Keratinocyte (primary cell): ENCODE data around the gene DLG2.

Experiments used
- CTCF ChIP-seq, 3 experiments: IDR thresholded peaks in 1 of 3; conservative IDR thresholded peaks in 1 of 3; optimal IDR thresholded peaks in 1 of 3; 2 replicates in 2 of 3; 3 replicates in 1 of 3; pipeline versions ENCODE3 to v1.5.1; 2011; ENCODE audit warnings: low read length in 3 of 3, mild to moderate bottlenecking in 3 of 3, moderate library complexity in 2 of 3, control low read depth in 1 of 3, inconsistent platforms in 1 of 3; ENCODE audit not compliant: insufficient read depth in 2 of 3; ENCODE audit errors: extremely low read depth in 1 of 3
- EZH2 ChIP-seq: IDR thresholded peaks from one replicate; pipeline ENCODE4 v1.6.1; 2012; ENCODE audit warnings: inconsistent platforms, mild to moderate bottlenecking, low read length, moderate library complexity

- TF ChIP-seq EZH2 (no peak), CTCF (optimal IDR thresholded peaks at IDR 0.05 in 1 of 3, IDR thresholded peaks at IDR 0.05 in 1 of 3, conservative IDR thresholded peaks at IDR 0.05 in 1 of 3; ENCODE audit: extremely low read depth in 1 of 3, insufficient read depth in 2 of 3, low read length in 3 of 3) (no peak)
Observed at GRCh38 chr11:84724256-84724655, 902.9 kb downstream of the DLG2 start.
